Testis (tissue), 2 donors: ENCODE measurements around the gene TFB1M.

ENCODE experiments used
- CTCF ChIP-seq, 3 experiments: fragments of 450-650 bp in 2 of 3; fragments of 200-600 bp in 1 of 3; sonication (generic) in 1 of 3; IDR thresholded peaks; one replicate each; pipeline ENCODE4 v1.5.1; 2016 to 2019; ENCODE audit warnings: antibody characterized with exemption in 3 of 3, mild to moderate bottlenecking in 2 of 3, moderate library complexity in 1 of 3
- POLR2A ChIP-seq: fragments of 450-650 bp; IDR thresholded peaks from one replicate; pipeline ENCODE4 v1.6.1; 2017; ENCODE audit warnings: antibody characterized with exemption, mild to moderate bottlenecking, moderate library complexity

- TF ChIP-seq CTCF (IDR thresholded peaks at IDR 0.05) (no peak), POLR2A (no peak)
Measured at GRCh38 chr6:155237613-155238012, 76.7 kb downstream of the TFB1M start.
